ENCODE data around the gene ZDHHC17.

- TF ChIP-seq MXI1 (IDR thresholded peaks at IDR 0.05; ENCODE audit: borderline replicate concordance, low read depth, low read length) (no peak), PRPF4 (IDR thresholded peaks at IDR 0.05; ENCODE audit: low read depth, low read length, poor library complexity, severe bottlenecking) (no peak), ZNF253 (CRISPR knock-in tag; IDR thresholded peaks at IDR 0.05; ENCODE audit: borderline replicate concordance) (no peak), NR2C2 (CRISPR knock-in tag; IDR thresholded peaks at IDR 0.05; ENCODE audit: borderline replicate concordance) (no peak), ZNF687 (CRISPR knock-in tag; IDR thresholded peaks at IDR 0.05) (no peak)
Measured at GRCh38 chr12:76871082-76871481, 107.2 kb downstream of the ZDHHC17 start.

Data from HepG2 (cell line).